K562 treated with DMSO at 1 percent for 12 hours (cell line): ENCODE results near the gene ACSM2B. TPM values are rescaled to one million over a fixed set of nuclear protein-coding genes. Genes with fewer than 3 reads are reported as not detected.

Experiments
- total RNA-seq: library from RNA; unstranded; fragments of 300-600 nt; gene quantifications from 2 replicates; pipeline ENCODE4 v1.2.3, GENCODE V29; 2022; ENCODE audit not compliant: insufficient read depth

Gene ACSM2B, protein sequence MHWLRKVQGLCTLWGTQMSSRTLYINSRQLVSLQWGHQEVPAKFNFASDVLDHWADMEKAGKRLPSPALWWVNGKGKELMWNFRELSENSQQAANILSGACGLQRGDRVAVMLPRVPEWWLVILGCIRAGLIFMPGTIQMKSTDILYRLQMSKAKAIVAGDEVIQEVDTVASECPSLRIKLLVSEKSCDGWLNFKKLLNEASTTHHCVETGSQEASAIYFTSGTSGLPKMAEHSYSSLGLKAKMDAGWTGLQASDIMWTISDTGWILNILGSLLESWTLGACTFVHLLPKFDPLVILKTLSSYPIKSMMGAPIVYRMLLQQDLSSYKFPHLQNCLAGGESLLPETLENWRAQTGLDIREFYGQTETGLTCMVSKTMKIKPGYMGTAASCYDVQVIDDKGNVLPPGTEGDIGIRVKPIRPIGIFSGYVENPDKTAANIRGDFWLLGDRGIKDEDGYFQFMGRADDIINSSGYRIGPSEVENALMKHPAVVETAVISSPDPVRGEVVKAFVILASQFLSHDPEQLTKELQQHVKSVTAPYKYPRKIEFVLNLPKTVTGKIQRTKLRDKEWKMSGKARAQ
- 2.5 and 2.6 TPM in 2 replicates for total RNA-seq

DNA sequence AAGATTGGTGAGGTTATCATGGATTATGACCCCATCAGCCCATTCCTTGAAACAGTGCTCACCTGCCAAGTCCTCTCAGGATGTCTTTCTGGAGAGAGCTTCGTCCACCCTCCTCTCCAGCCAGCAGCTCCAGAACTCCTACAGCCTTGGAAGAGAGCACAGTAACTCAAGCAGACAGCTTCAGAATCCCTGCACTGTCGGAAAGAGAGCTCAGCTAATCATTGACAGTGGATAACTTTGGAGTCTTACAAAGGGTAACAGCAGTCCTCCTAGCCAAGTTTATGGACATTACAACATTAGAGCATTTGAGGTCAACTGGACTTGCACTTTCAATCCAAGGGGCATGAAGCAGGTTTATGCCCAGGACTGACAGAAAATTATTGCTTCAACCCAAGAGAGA lies at the start of gene ACSM2B:
ACSM2B (minus strand) TSS at position 223 of the 400 bp plus-strand sequence. CDS start 11,522 bp downstream, outside the sequence.

Other genes with a start within 250 kb of the ACSM2B start
- not detected in 2 replicates for gene GP2, start 248.9 kb downstream of the ACSM2B start, total RNA-seq
- not detected in 2 replicates for gene UMOD, start 223.7 kb downstream of the ACSM2B start, total RNA-seq
- gene PDILT, start 171.6 kb downstream of the ACSM2B start, total RNA-seq = not detected in 2 replicates
- not detected in 2 replicates for gene ACSM5, start 166.8 kb downstream of the ACSM2B start, total RNA-seq
- not detected in 2 replicates for gene ACSM2A, start 124.8 kb downstream of the ACSM2B start, total RNA-seq
- gene ACSM1, start 121.3 kb upstream of the ACSM2B start, total RNA-seq = 1.0 and 1.1 TPM in 2 replicates
- gene THUMPD1, start 165.5 kb upstream of the ACSM2B start, total RNA-seq = 13.2 and 33.4 TPM in 2 replicates
- 130 and 164 TPM in 2 replicates for gene ACSM3, start 187.6 kb upstream of the ACSM2B start, total RNA-seq
- gene ERI2, start 230.1 kb upstream of the ACSM2B start, total RNA-seq = 12.5 and 34.9 TPM in 2 replicates
- gene REXO5, start 230.2 kb upstream of the ACSM2B start, total RNA-seq = 15.6 and 28.1 TPM in 2 replicates